ENCODE measurements around the gene KRTAP10-3.

- no peak for TF ChIP-seq CTCF (IDR thresholded peaks at IDR 0.05)
- no peak for TF ChIP-seq POLR2A (IDR thresholded peaks at IDR 0.05)
These were observed 14.0 kb downstream of the KRTAP10-3 start for GRCh38 chr21:44544566-44544965.
